Lower leg skin (tissue), 4 donors: Measurements from ENCODE around the gene TAF3. TPM values are rescaled to one million over a fixed set of nuclear protein-coding genes. Genes with fewer than 3 reads are reported as not detected.

Experiments
- DNase-seq, 2 donors: peaks; one replicate each; pipeline ENCODE4 v3.0.0-alpha.2; 2019; ENCODE audit warnings: low spot score in 2 of 2
- H3K4me3 ChIP-seq: fragments of 200-600 bp; sonication (generic); 2 replicates; pipeline ENCODE4 v1.5.1; 2017; ENCODE audit warnings: mild to moderate bottlenecking, low read depth; ENCODE audit not compliant: poor library complexity, severe bottlenecking
- CTCF ChIP-seq, 3 donors: fragments of 450-650 bp; IDR thresholded peaks; one replicate each; pipeline ENCODE4 v1.5.1; 2016; ENCODE audit warnings: antibody characterized with exemption in 3 of 3, mild to moderate bottlenecking in 3 of 3, moderate library complexity in 2 of 3
- POLR2A ChIP-seq, 2 donors: fragments of 450-650 bp; IDR thresholded peaks; one replicate each; pipeline ENCODE4 v1.6.1; 2016 to 2017; ENCODE audit warnings: antibody characterized with exemption in 2 of 2, mild to moderate bottlenecking in 1 of 2, moderate library complexity in 1 of 2
- WGBS, 2 donors: methylation state at CpG; one replicate each; pipeline ENCODE4 v1.1.5; 2018; 5-methylcytosine and 5-hydroxymethylcytosine counted together
- intact Hi-C: fragments of 100-400 bp; cut with DNase I; formaldehyde crosslinking; loops from one replicate; pipeline ENCODE4 v1.15.0; 2023; ENCODE audit warnings: low total_unique reads
- total RNA-seq, 4 donors: library from RNA; depleted of rRNA; stranded (reverse); fragments of >200 nt; gene quantifications; one replicate each; pipeline ENCODE4 v1.1.0, GENCODE V29; 2016

TAF3 gene
- total RNA-seq, 4 donors from 2014 or later = 5.0 to 8.3 (median 7.7) TPM

DNA sequence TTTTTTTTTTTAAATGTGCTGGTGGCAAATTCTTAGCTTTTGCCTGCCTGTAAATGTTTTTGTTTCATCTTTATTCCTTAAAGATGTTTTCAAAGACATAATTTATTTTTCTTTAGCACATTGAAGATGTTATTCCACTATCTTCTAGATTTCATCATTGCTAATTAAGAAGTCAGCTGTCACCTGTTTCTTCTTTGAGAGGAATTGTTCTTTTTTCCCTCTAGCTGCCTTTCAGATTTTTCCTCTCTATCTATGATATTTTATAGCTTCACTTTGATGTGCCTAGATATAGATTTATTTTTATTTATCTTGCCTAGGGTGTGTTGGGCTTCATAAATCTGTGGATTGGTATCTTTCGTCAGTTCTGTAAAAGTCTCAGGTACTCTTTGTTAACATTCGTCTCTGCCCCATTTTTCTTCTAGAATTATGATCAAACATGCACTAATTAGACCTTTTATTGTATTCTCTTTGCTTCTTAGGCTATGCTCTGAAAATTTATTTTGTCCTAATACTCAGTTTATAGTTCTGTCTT, 186.2 kb downstream of the TAF3 start:
- intact Hi-C loops = no loop called here
- DNase-seq = no peak
- WGBS, 2 donors = 67 to 71% methylated on average over 2 of the region's 2 CpGs
- TF ChIP-seq CTCF (IDR thresholded peaks at IDR 0.05) (no peak), POLR2A (IDR thresholded peaks at IDR 0.05) (no peak)
- H3K4me3 ChIP-seq = no peak overlapping the region

DNA sequence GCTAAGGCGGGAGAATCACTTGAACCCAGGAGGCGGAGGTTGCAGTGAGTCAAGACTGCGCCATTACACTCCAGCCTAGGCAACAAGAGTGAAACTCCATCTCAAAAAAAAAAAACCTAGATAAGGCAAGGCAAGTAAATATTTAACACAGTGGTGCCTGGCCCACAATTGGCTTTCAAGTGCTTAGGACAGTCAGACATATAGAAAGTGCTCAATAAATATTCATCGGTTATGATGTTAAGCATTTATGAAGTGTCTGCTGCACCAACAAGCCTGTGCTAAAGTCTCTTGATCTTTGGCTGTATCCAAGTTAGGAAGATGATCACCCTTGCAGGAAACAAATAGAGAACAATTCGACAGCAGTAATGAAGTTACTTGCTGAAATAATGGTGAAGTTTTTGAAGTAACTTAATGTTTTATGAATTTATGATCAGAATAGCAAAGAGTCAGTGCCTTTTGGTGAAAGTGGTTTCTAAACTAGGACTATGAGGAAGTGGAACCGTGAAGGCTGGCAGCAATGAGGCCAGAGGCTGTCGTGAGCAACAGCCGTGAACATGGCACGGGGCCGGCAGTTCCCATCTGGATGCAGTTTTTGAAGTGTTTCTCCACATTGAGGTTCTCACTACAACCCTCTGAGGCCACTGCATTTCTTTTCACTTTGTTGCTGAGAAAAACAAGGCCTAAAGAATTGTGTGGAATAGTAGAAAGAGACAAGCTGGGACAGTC, 188.1 kb downstream of the TAF3 start:
- DNase-seq = no peak
- 87 to 91% methylated on average over 10 of the region's 10 CpGs for WGBS, 2 donors
- H3K4me3 ChIP-seq = no peak overlapping the region
- intact Hi-C loops = no loop called here
- TF ChIP-seq CTCF (IDR thresholded peaks at IDR 0.05) (no peak), POLR2A (IDR thresholded peaks at IDR 0.05) (no peak)

DNA sequence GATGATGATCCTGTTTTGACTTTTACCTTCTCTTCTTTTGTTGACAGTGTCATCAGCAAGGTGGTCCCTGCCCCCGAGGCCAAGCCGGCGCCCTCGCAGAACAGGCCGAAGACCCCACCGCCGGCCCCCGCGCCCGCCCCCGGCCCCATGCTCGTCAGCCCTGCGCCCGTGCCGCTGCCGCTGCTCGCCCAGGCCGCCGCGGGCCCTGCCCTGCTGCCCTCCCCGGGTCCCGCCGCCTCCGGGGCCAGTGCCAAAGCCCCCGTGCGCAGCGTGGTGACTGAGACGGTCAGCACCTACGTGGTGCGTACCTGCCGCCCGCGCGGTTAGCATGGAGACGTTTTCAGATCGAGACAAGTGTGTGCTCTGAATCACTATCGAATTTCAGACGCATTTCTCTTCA, 190.7 kb downstream of the TAF3 start:
- H3K4me3 ChIP-seq = no peak overlapping the region
- no peak for DNase-seq
- WGBS, 2 donors = 96 to 97% methylated on average over 38 of the region's 38 CpGs
- TF ChIP-seq CTCF (IDR thresholded peaks at IDR 0.05) (no peak), POLR2A (IDR thresholded peaks at IDR 0.05) (no peak)
- intact Hi-C loops = no loop called here

DNA sequence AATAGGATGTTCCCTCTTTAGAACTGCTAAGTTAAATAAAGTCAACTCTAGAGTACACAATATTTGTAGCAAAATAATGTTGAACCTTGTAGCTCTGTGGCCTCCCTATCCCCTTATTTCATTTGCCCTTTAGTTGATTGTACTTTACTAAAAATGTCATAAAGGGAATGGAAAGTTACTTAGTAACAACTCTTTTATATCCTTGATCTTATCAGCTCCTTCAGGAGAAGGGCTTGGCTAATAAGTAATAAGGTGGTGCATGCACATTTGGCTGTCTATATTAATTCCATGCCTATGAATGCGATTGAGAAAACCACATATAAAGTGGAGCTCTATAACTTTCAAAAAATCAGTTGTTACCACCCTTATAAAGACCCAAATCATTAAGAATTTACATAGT, 194.7 kb downstream of the TAF3 start:
- no peak for TF ChIP-seq POLR2A (IDR thresholded peaks at IDR 0.05)
- no peak for TF ChIP-seq CTCF (IDR thresholded peaks at IDR 0.05)
- H3K4me3 ChIP-seq = no peak overlapping the region
- DNase-seq = no peak
- WGBS, 2 donors = 52 to 66% methylated on average over 1 of the region's 1 CpG
- intact Hi-C loops = no loop called here

- no peak overlapping the region for H3K4me3 ChIP-seq
- TF ChIP-seq CTCF (IDR thresholded peaks at IDR 0.05) = no peak
- TF ChIP-seq POLR2A (IDR thresholded peaks at IDR 0.05) = no peak
- no peak for DNase-seq
- 94 to 98% methylated on average over 10 of the region's 10 CpGs for WGBS, 2 donors
- intact Hi-C loops = no loop called here
Measured at GRCh38 chr10:8013619-8014018, 195.3 kb downstream of the TAF3 start.

- intact Hi-C loops = no loop called here
- DNase-seq = no peak
- 92 to 94% methylated on average over 16 of the region's 16 CpGs for WGBS, 2 donors
Measured at GRCh38 chr10:8014649-8015048, 196.3 kb downstream of the TAF3 start.

More at GRCh38 chr10:8014649-8015048, 196.3 kb downstream of the TAF3 start:
- H3K4me3 ChIP-seq = no peak overlapping the region
- TF ChIP-seq CTCF (IDR thresholded peaks at IDR 0.05) (no peak), POLR2A (IDR thresholded peaks at IDR 0.05) (no peak)
